ENCODE results near the gene PSMB11. TPM values are rescaled to one million over a fixed set of nuclear protein-coding genes. Genes with fewer than 3 reads are reported as not detected.
"Not testable (repeated sequence)": the region's sequence is repeated elsewhere in the genome, so short reads cannot be mapped to it uniquely, and the experiment has no call there.

Gene PSMB11
- total and polyA plus RNA-seq, 8 donors = 0.05 TPM; not detected in 7

- WGBS, 2 donors = 93 to 99% methylated on average over 3 of the region's 3 CpGs
- Histone ChIP-seq H3K4me1 (peaks cover 4 to 11% (median 10%) of the 10 kb centered on the region in 3 donors), H3K9me3 (no peaks in the 10 kb centered on the region), H3K27ac (no peak overlapping the region), H3K27me3 (no peaks in the 10 kb centered on the region), H3K36me3 (no peaks in the 10 kb centered on the region), H3K4me3 (no peak overlapping the region)
- no peak for FAIRE-seq
- no peak for ATAC-seq
- intact Hi-C loops (cut with DNase I) = no loop called here
- DNase-seq = no peak
- TF ChIP-seq, protein P1, sequence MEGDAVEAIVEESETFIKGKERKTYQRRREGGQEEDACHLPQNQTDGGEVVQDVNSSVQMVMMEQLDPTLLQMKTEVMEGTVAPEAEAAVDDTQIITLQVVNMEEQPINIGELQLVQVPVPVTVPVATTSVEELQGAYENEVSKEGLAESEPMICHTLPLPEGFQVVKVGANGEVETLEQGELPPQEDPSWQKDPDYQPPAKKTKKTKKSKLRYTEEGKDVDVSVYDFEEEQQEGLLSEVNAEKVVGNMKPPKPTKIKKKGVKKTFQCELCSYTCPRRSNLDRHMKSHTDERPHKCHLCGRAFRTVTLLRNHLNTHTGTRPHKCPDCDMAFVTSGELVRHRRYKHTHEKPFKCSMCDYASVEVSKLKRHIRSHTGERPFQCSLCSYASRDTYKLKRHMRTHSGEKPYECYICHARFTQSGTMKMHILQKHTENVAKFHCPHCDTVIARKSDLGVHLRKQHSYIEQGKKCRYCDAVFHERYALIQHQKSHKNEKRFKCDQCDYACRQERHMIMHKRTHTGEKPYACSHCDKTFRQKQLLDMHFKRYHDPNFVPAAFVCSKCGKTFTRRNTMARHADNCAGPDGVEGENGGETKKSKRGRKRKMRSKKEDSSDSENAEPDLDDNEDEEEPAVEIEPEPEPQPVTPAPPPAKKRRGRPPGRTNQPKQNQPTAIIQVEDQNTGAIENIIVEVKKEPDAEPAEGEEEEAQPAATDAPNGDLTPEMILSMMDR (IDR thresholded peaks at IDR 0.05) = no peak
Measured at GRCh38 chr14:23002592-23002991, 39.4 kb upstream of the PSMB11 start.

DNA sequence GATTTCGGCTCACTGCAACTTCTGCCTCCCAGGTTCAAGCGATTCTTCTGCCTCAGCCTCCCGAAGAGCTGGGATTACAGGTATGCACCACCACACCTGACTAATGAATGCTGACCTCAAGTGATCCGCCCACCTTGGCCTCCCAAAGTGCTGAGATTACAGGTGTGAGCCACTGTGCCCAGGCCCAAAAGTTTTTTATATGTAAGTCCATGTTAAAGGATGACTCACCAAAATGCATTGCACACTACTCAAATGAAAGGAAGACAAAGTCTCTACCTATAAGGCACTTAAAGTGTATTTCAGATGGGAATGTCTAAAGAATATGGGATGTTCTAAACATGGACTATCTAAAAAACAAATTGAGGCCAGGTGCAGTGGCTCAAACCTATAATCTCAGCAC is 37.7 kb upstream of the PSMB11 start:
- H3K9me3 ChIP-seq; intact Hi-C loops (cut with DNase I); DNase-seq; H3K27me3 ChIP-seq; ATAC-seq; FAIRE-seq; H3K27ac ChIP-seq; H3K36me3 ChIP-seq; H3K4me3 ChIP-seq: not testable (repeated sequence)
- peaks cover 4 to 12% (median 10%) of the 10 kb centered on the region in 3 donors for H3K4me1 ChIP-seq
- 95 to 97% methylated on average over 4 of the region's 4 CpGs for WGBS, 2 donors

DNA sequence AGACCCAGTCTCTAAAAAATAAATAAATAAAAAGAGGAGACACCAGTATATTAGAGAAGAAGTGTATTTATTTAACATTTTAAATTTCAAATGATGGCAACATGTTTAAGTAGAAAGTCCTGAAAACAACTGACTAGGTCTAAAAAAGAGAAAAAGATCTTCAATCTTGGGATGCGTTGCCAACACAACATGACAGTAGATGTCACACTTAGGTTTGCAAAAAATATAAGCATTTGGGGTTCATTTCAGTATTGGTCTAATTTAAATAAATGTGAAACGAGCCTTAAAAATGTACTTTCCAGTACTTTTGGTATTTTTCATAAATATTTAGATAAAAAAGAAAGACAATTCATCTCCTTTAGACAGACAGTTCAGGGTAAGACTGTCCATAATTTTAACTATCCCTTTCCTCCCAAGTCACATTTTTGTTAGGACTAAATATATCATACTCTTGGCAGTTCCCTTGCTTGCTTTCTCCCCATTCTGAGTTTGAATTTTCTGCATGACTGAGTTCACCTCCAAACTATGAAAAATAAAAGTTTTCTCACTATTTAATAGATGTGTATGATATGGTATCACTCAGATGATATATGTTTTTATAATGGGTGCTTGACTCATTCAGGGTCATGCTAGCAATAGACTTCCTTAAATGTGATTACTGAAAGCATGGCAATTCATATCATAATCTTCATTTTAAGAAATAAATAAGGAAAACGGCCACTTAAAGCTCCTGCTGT is 36.4 kb upstream of the PSMB11 start:
- Histone ChIP-seq H3K9me3 (no peaks in the 10 kb centered on the region), H3K4me1 (peaks cover 4 to 17% (median 10%) of the 10 kb centered on the region in 3 donors), H3K36me3 (no peaks in the 10 kb centered on the region), H3K4me3 (peak overlapping the region in 1 of 4 donors; percentile 68), H3K27me3 (no peaks in the 10 kb centered on the region), H3K27ac (peak overlapping the region in 3 of 4 donors; percentile 94 to 97 (median 95))
- intact Hi-C loops (cut with DNase I) = no loop called here
- DNase-seq (no peak), ATAC-seq (no peak), FAIRE-seq (no peak)
- WGBS, 2 donors = 65 to 69% methylated on average over 3 of the region's 3 CpGs
- TF ChIP-seq, protein P1 (IDR thresholded peaks at IDR 0.05) = no peak

DNA sequence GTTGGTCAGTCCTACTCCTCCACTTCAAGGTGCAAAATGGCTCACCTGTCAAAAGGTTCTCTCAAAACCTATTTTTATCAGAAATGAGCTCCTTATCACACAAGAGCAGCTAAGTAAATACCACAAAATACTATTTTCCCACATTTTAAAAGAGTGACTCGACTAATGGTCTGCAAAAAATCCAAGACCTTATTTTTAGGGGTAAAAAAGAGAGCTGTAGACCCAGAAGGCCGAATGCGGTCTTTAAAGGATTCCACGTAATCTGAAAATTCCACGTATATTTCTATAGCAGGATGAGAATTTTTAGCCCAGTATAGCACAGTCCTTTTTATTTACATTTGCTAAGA is 35.9 kb upstream of the PSMB11 start:
- FAIRE-seq = no peak
- Histone ChIP-seq H3K27ac (peak overlapping the region; percentile 88 to 97 (median 94)), H3K36me3 (no peaks in the 10 kb centered on the region), H3K9me3 (no peaks in the 10 kb centered on the region), H3K4me3 (peak overlapping the region; percentile 52 to 73 (median 66)), H3K4me1 (peaks cover 4 to 17% (median 10%) of the 10 kb centered on the region in 3 donors), H3K27me3 (no peaks in the 10 kb centered on the region)
- WGBS, 2 donors = 21 to 25% methylated on average over 5 of the region's 5 CpGs
- intact Hi-C loops (cut with DNase I) = no loop called here
- peak in 2 of 4 donors; percentile 0 to 3 for ATAC-seq
- DNase-seq = no peak
- TF ChIP-seq, protein P1 (IDR thresholded peaks at IDR 0.05) = no peak

DNA sequence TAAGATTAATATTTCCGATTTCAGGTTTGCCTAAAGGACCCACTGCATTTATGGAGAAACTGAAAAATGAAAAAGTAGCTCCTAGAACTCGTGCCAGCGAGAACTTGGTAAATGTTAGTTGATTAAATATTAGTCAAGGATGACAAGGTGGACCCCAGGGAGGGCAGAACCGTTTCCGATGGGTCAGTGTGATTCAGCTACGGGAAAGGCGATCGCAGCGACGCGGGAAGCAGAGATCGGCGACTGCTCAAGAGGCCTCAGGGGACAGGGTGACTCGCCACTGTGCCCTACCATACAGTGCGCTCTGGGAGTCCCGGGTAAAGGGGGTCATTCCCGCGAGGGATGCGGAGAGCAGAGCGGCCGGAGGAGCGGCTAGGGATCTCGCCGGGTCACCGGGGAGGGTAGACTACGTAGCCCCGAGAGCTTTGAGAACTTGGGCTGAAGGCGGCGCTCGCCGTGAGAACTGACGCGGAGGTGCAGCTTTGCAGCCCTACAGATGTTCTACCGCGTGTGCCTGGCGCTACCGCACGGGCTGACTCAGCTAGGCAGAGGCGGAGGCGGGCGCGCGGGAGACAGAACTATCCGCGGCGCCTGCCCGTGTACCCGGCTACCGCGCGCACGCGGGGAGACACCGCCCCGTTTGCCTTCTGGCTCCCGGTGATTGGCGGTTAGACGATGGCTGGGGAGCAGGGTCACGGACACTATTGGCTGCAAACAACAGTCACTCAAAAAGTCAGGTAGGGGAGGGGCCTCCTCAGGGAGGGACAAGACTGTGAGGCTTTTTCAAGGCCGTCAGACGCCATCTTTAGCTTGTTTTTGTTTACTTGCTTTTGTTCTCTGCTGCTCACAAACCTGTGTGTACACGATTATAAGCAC is 35.2 kb upstream of the PSMB11 start:
- TF ChIP-seq, protein P1 (IDR thresholded peaks at IDR 0.05) = no peak
- intact Hi-C loops (cut with DNase I) = no loop called here

More for the DNA sequence above, 35.2 kb upstream of the PSMB11 start:
- Histone ChIP-seq H3K4me1 (peaks cover 4 to 17% (median 10%) of the 10 kb centered on the region in 3 donors), H3K36me3 (no peaks in the 10 kb centered on the region), H3K4me3 (peak overlapping the region; percentile 52 to 73 (median 66)), H3K9me3 (no peaks in the 10 kb centered on the region), H3K27ac (peak overlapping the region; percentile 88 to 97 (median 94)), H3K27me3 (no peaks in the 10 kb centered on the region)
- DNase-seq (peak; percentile 93 to 97 (median 96)), ATAC-seq (peak; percentile 95 to 98 (median 96)), FAIRE-seq (peak; percentile 63)
- WGBS, 2 donors = 0% methylated on average over 59 to 62 of the region's 62 CpGs
